CD4-positive, CD25-positive, alpha-beta regulatory T cell (primary cell): ENCODE measurements around the gene IKZF5. TPM values are rescaled to one million over a fixed set of nuclear protein-coding genes. Genes with fewer than 3 reads are reported as not detected.
A peak's percentile ranks its signal among the peaks of the same experiment; 100 is the strongest.

ENCODE experiments used
- ATAC-seq, 2 donors: fragments of 150-1000 bp; cut with Tn5 transposase; one replicate each; pipeline ENCODE4 v1.10.0; 2021; ENCODE audit warnings: low read depth in 2 of 2, moderate number of reproducible peaks in 2 of 2, moderate library complexity in 1 of 2
- DNase-seq, 3 donors: peaks; one replicate each; pipeline versions ENCODE4 v3.0.0 to v3.0.0-alpha.2; 2012 to 2022; ENCODE audit warnings: mixed read lengths in 1 of 3
- H3K27ac ChIP-seq: one replicate; pipeline ENCODE4 v1.7.0; 2013; ENCODE audit warnings: mild to moderate bottlenecking, low read length; ENCODE audit not compliant: insufficient read depth, poor library complexity, severe bottlenecking
- H3K27me3 ChIP-seq: one replicate; pipeline ENCODE4 v1.7.0; 2013; ENCODE audit warnings: low read length; ENCODE audit not compliant: control insufficient read depth, insufficient read depth
- H3K36me3 ChIP-seq: one replicate; pipeline ENCODE4 v1.7.0; 2013; ENCODE audit warnings: mild to moderate bottlenecking, low read length, moderate library complexity; ENCODE audit not compliant: control insufficient read depth, insufficient read depth
- H3K4me1 ChIP-seq: 2 replicates; pipeline ENCODE4 v1.7.0; 2013; ENCODE audit warnings: mild to moderate bottlenecking, low read length; ENCODE audit not compliant: insufficient read depth, control insufficient read depth, poor library complexity, severe bottlenecking
- H3K4me3 ChIP-seq: one replicate; pipeline ENCODE4 v1.7.0; 2013; ENCODE audit warnings: low read depth, mild to moderate bottlenecking, low read length, moderate library complexity
- H3K9me3 ChIP-seq, 2 experiments: 1 replicate in 1 of 2; 2 replicates in 1 of 2; pipeline ENCODE4 v1.7.0; 2013; ENCODE audit warnings: low read length in 2 of 2, mild to moderate bottlenecking in 1 of 2, moderate library complexity in 1 of 2; ENCODE audit not compliant: control insufficient read depth in 2 of 2
- H3K27ac Mint-ChIP-seq, 3 donors: one replicate each; pipeline ENCODE4 v1.8.0; 2020 to 2022; ENCODE audit warnings: mild to moderate bottlenecking in 3 of 3, mixed read lengths in 3 of 3, moderate library complexity in 2 of 3
- H3K27me3 Mint-ChIP-seq: one replicate; pipeline ENCODE4 v1.8.0; 2022; ENCODE audit warnings: mild to moderate bottlenecking, mixed read lengths
- H3K36me3 Mint-ChIP-seq: one replicate; pipeline ENCODE4 v1.8.0; 2020; ENCODE audit warnings: mixed read lengths
- H3K4me1 Mint-ChIP-seq, 4 donors: one replicate each; pipeline ENCODE4 v1.8.0; 2020 to 2022; ENCODE audit warnings: mixed read lengths in 4 of 4, mild to moderate bottlenecking in 1 of 4
- H3K4me3 Mint-ChIP-seq, 4 donors: one replicate each; pipeline ENCODE4 v1.8.0; 2020 to 2022; ENCODE audit warnings: mild to moderate bottlenecking in 4 of 4, mixed read lengths in 4 of 4, moderate library complexity in 3 of 4
- H3K9me3 Mint-ChIP-seq, 7 donors: one replicate each; pipeline ENCODE4 v1.8.0; 2020 to 2022; ENCODE audit warnings: mixed read lengths in 7 of 7, mild to moderate bottlenecking in 3 of 7, moderate library complexity in 2 of 7
- polyA plus RNA-seq, 4 donors: library from polyadenylated mRNA; unstranded; fragments of 300-500 nt; fragmentation: Illumina TruSeq; gene quantifications; one replicate each; pipeline ENCODE4 v1.2.3, GENCODE V29; 2021
- total RNA-seq: library from RNA; stranded (reverse); gene quantifications from one replicate; pipeline ENCODE4 v1.2.3, GENCODE V29; 2022

IKZF5 gene
- total and polyA plus RNA-seq, 5 donors from 2014 or later, result 15.4 to 50.2 (median 18.7) TPM

GRCh38 chr10:122953902-122954730 lies 54.5 kb downstream of the IKZF5 start, which contains the start of gene C10orf88:
Gene C10orf88, minus strand, starts transcription at chr10:122954227. Its CDS starts 49 bp downstream, at chr10:122954178.
- H3K4me1 ChIP-seq, result peaks cover 17% of the 10 kb centered on the region
- H3K9me3 ChIP-seq, result peaks cover 0 to 6% of the 10 kb centered on the region in 2 experiments
- ATAC-seq, result peak; percentile 97 to 98
- Mint-ChIP-seq H3K4me3 (peak within 1 kb of the TSS; percentile 92 to 95 (median 94)), H3K9me3 (peaks cover 0 to 3% (median 0%) of the 10 kb centered on the region in 7 donors), H3K36me3 (peaks cover 9% of the 10 kb centered on the region), H3K27ac (peak within 1 kb of the TSS; percentile 91 to 95 (median 92)), H3K4me1 (peaks cover 25 to 48% (median 32%) of the 10 kb centered on the region in 4 donors), H3K27me3 (peaks cover 9% of the 10 kb centered on the region)
- H3K4me3 ChIP-seq, result peak within 1 kb of the TSS; percentile 85
- peak within 1 kb of the TSS; percentile 65 for H3K27ac ChIP-seq
- H3K36me3 ChIP-seq, result no peaks in the 10 kb centered on the region
- peak; percentile 97 to 99 (median 97) for DNase-seq
- H3K27me3 ChIP-seq, result no peaks in the 10 kb centered on the region

GRCh38 chr10:122949296-122949695 lies 59.3 kb downstream of the IKZF5 start:
- peaks cover 0 to under 1% of the 10 kb centered on the region in 2 experiments for H3K9me3 ChIP-seq
- Mint-ChIP-seq H3K36me3 (peaks cover 27% of the 10 kb centered on the region), H3K4me1 (peaks cover 28 to 39% (median 34%) of the 10 kb centered on the region in 4 donors), H3K27me3 (no peaks in the 10 kb centered on the region), H3K27ac (no peak overlapping the region), H3K4me3 (peak overlapping the region in 1 of 4 donors; percentile 39), H3K9me3 (peaks cover 0 to 2% (median 0%) of the 10 kb centered on the region in 7 donors)
- H3K27ac ChIP-seq, result no peak overlapping the region
- ATAC-seq (no peak), DNase-seq (no peak)
- H3K27me3 ChIP-seq, result no peaks in the 10 kb centered on the region
- peaks cover 26% of the 10 kb centered on the region for H3K36me3 ChIP-seq
- no peak overlapping the region for H3K4me3 ChIP-seq
- H3K4me1 ChIP-seq, result peaks cover 13% of the 10 kb centered on the region

Other genes with a start within 250 kb of the IKZF5 start
- gene CUZD1, start 162.9 kb downstream of the IKZF5 start, total RNA-seq, result 1.9 TPM
- gene CUZD1, start 162.9 kb downstream of the IKZF5 start, polyA plus RNA-seq, result 1 to 10 TPM in 3 of 4 donors, under 1 TPM in 1; 0.53 to 1.7 (median 1.3) TPM
- 17.2 TPM for gene FAM24B, start 129.2 kb downstream of the IKZF5 start, total RNA-seq
- gene FAM24B, start 129.2 kb downstream of the IKZF5 start, polyA plus RNA-seq, result 10 to 100 TPM in 2 of 4 donors, 1 to 10 TPM in 2; 5.5 to 13.5 (median 9.8) TPM
- gene FAM24A, start 98.2 kb downstream of the IKZF5 start, total RNA-seq, result not detected
- not detected for gene FAM24A, start 98.2 kb downstream of the IKZF5 start, polyA plus RNA-seq
- 9.2 TPM for gene C10orf88, start 54.6 kb downstream of the IKZF5 start, total RNA-seq
- gene C10orf88, start 54.6 kb downstream of the IKZF5 start, polyA plus RNA-seq, result 10 to 100 TPM in 3 of 4 donors, 1 to 10 TPM in 1; 7.7 to 14.2 (median 11.0) TPM
- gene PSTK, start 28.4 kb downstream of the IKZF5 start, total RNA-seq, result 9.5 TPM
- 1 to 10 TPM; 4.1 to 9.2 (median 7.8) TPM for gene PSTK, start 28.4 kb downstream of the IKZF5 start, polyA plus RNA-seq
- gene ACADSB, start 211 bp upstream of the IKZF5 start, total RNA-seq, result 23.8 TPM
- gene ACADSB, start 211 bp upstream of the IKZF5 start, polyA plus RNA-seq, result 10 to 100 TPM; 20.5 to 31.5 (median 28.6) TPM
- gene HMX3, start 127.2 kb upstream of the IKZF5 start, total RNA-seq, result not detected
- not detected for gene HMX3, start 127.2 kb upstream of the IKZF5 start, polyA plus RNA-seq
- gene HMX2, start 139.3 kb upstream of the IKZF5 start, total RNA-seq, result not detected
- gene HMX2, start 139.3 kb upstream of the IKZF5 start, polyA plus RNA-seq, result under 1 TPM in 1 of 4 donors, not detected in 3; 0.37 TPM
- gene BUB3, start 145.6 kb upstream of the IKZF5 start, total RNA-seq, result 162 TPM
- 100 to 1,000 TPM; 311 to 369 (median 336) TPM for gene BUB3, start 145.6 kb upstream of the IKZF5 start, polyA plus RNA-seq